HepG2 (cell line): ENCODE data around the gene POMT1.

ENCODE experiments used
- BORCS8-MEF2B ChIP-seq: sonication (generic); formaldehyde crosslinking; IDR thresholded peaks from 2 replicates; pipeline ENCODE4 v1.8.0; 2022; ENCODE audit warnings: mild to moderate bottlenecking, missing genetic modification reagents
- CTCF ChIP-seq: sonication (generic); formaldehyde crosslinking; IDR thresholded peaks from 2 replicates; pipeline ENCODE4 v1.5.0; 2020; ENCODE audit warnings: mild to moderate bottlenecking, missing genetic modification reagents, moderate library complexity
- EP300 ChIP-seq, 3 experiments: sonication (generic) in 1 of 3; formaldehyde crosslinking in 1 of 3; IDR thresholded peaks; 2 replicates each; pipeline versions ENCODE4 v1.5.1 to v1.6.1; 2011 to 2020; ENCODE audit warnings: low read depth in 2 of 3, low read length in 2 of 3, borderline replicate concordance in 1 of 3, improper control_type of control experiment in 1 of 3, mild to moderate bottlenecking in 1 of 3, missing genetic modification reagents in 1 of 3, moderate library complexity in 1 of 3
- KAT8 ChIP-seq: IDR thresholded peaks from 2 replicates; pipeline ENCODE4 v1.6.1; 2016; ENCODE audit warnings: missing genetic modification reagents, missing compliant biosample characterization
- MIER3 ChIP-seq: IDR thresholded peaks from 2 replicates; pipeline ENCODE4 v1.6.1; 2016; ENCODE audit warnings: missing compliant biosample characterization, borderline replicate concordance
- POLR2A ChIP-seq, 2 experiments: IDR thresholded peaks; 2 replicates each; pipeline ENCODE4 v1.6.1; 2011; ENCODE audit warnings: low read depth in 2 of 2, low read length in 2 of 2, mild to moderate bottlenecking in 1 of 2, moderate library complexity in 1 of 2; ENCODE audit not compliant: insufficient read depth in 1 of 2
- POLR2AphosphoS5 ChIP-seq: IDR thresholded peaks from 2 replicates; pipeline ENCODE4 v1.6.1; 2012; ENCODE audit warnings: low read depth, low read length
- RFX5 ChIP-seq: IDR thresholded peaks from 2 replicates; pipeline ENCODE4 v1.6.1; 2011; ENCODE audit warnings: low read depth, low read length, improper control_type of control experiment
- SMC3 ChIP-seq: IDR thresholded peaks from 2 replicates; pipeline ENCODE4 v1.6.1; 2011; ENCODE audit warnings: low read length, improper control_type of control experiment
- ZBTB7B ChIP-seq: sonication (generic); formaldehyde crosslinking; IDR thresholded peaks from 2 replicates; pipeline ENCODE4 v1.4.0; 2020; ENCODE audit warnings: missing genetic modification reagents
- ZNF468 ChIP-seq: sonication (generic); formaldehyde crosslinking; IDR thresholded peaks from 2 replicates; pipeline ENCODE4 v1.8.0; 2022; ENCODE audit warnings: mild to moderate bottlenecking, moderate library complexity, missing genetic modification reagents
- ZNF749 ChIP-seq: sonication (generic); formaldehyde crosslinking; IDR thresholded peaks from 2 replicates; pipeline ENCODE4 v1.8.0; 2022; ENCODE audit warnings: mild to moderate bottlenecking, missing genetic modification reagents, moderate library complexity, borderline replicate concordance
- ZNF879 ChIP-seq: sonication (generic); formaldehyde crosslinking; IDR thresholded peaks from 2 replicates; pipeline ENCODE4 v1.8.1; 2023; ENCODE audit warnings: missing genetic modification reagents
- ZSCAN20 ChIP-seq: sonication (generic); formaldehyde crosslinking; IDR thresholded peaks from 2 replicates; pipeline ENCODE4 v1.4.0; 2020; ENCODE audit warnings: missing genetic modification reagents, mild to moderate bottlenecking, borderline replicate concordance

GRCh38 chr9:131523451-131524435 lies 21.0 kb downstream of the POMT1 start:
- TF ChIP-seq ZBTB7B (CRISPR knock-in tag), result no peak
- no peak; a peak in 1 of 4 replicates for TF ChIP-seq POLR2A (IDR thresholded peaks at IDR 0.05; ENCODE audit: insufficient read depth in 1 of 2, low read depth in 2 of 2, low read length in 2 of 2)
- no peak for TF ChIP-seq ZNF879 (CRISPR knock-in tag)
- TF ChIP-seq POLR2AphosphoS5, result 0 out of 2 replicates have a peak, but pooled peaks have one; percentile 26
- no peak for TF ChIP-seq CTCF
- no peak for TF ChIP-seq BORCS8-MEF2B (CRISPR knock-in tag)
- TF ChIP-seq ZNF468 (CRISPR knock-in tag), result no peak
- no peak for TF ChIP-seq SMC3
- TF ChIP-seq MIER3, result no peak
- TF ChIP-seq KAT8, result no peak
- TF ChIP-seq EP300 (IDR thresholded peaks at IDR 0.05; ENCODE audit: low read depth in 2 of 2, low read length in 2 of 2), result no peak
- TF ChIP-seq EP300 (CRISPR knock-in tag; IDR thresholded peaks at IDR 0.05; ENCODE audit: borderline replicate concordance), result no peak
- no peak for TF ChIP-seq ZSCAN20 (CRISPR knock-in tag)
- TF ChIP-seq RFX5, result no peak
- TF ChIP-seq ZNF749 (CRISPR knock-in tag), result no peak
